Gastrocnemius medialis (tissue), 4 donors: Measurements from ENCODE around the gene SEC14L1.

Experiments used
- CTCF ChIP-seq, 5 experiments: fragments of 450-650 bp in 3 of 5; fragments of 200-600 bp in 2 of 5; sonication (generic) in 2 of 5; IDR thresholded peaks in 4 of 5; conservative IDR thresholded peaks in 1 of 5; 1 replicate in 4 of 5; 2 replicates in 1 of 5; pipeline ENCODE4 v1.5.1; 2016 to 2019; ENCODE audit warnings: antibody characterized with exemption in 5 of 5, mild to moderate bottlenecking in 3 of 5, moderate library complexity in 3 of 5
- POLR2A ChIP-seq, 2 donors: fragments of 450-650 bp; IDR thresholded peaks; one replicate each; pipeline ENCODE4 v1.6.1; 2017; ENCODE audit warnings: antibody characterized with exemption in 2 of 2, mild to moderate bottlenecking in 2 of 2, moderate library complexity in 2 of 2

GRCh38 chr17:77189148-77189547 lies 48.4 kb downstream of the SEC14L1 start:
- TF ChIP-seq CTCF (IDR thresholded peaks at IDR 0.05 in 4 of 5, conservative IDR thresholded peaks at IDR 0.05 in 1 of 5) = no peak
- no peak for TF ChIP-seq POLR2A (IDR thresholded peaks at IDR 0.05)
